PC-9 (cell line): Measurements from ENCODE around the gene MYO16.

Experiments
- CTCF ChIP-seq: fragments of 200-600 bp; sonication (generic); conservative IDR thresholded peaks from 2 replicates; pipeline ENCODE4 v1.6.1; 2017; ENCODE audit warnings: mixed run types, antibody characterized with exemption, mild to moderate bottlenecking, moderate library complexity
- EZH2 ChIP-seq: fragments of 200-600 bp; sonication (generic); IDR thresholded peaks from 2 replicates; pipeline ENCODE4 v1.8.0; 2017; ENCODE audit warnings: antibody characterized with exemption, low read depth

GRCh38 chr13:109207622-109208021, 578.2 kb downstream of the MYO16 start:
- no peak for TF ChIP-seq CTCF
- no peak for TF ChIP-seq EZH2
